Motor neuron (in vitro differentiated cells): ENCODE measurements around the gene TFF3. TPM values are rescaled to one million over a fixed set of nuclear protein-coding genes. Genes with fewer than 3 reads are reported as not detected.
A peak's percentile ranks its signal among the peaks of the same experiment; 100 is the strongest.

Experiments
- ATAC-seq, 8 experiments: fragments of 200-7000 bp; cut with Tn5 transposase; replicated peaks in 6 of 8; 2 replicates each; pipeline ENCODE4 v1.8.0; 2021; ENCODE audit warnings: mild to moderate bottlenecking in 8 of 8, moderate library complexity in 8 of 8
- H3K27ac ChIP-seq, 2 donors: fragments of 250-450 bp; sonication (Bioruptor Pico); 2 replicates each; pipeline ENCODE4 v1.9.0; 2021; ENCODE audit warnings: antibody characterized with exemption in 2 of 2, mild to moderate bottlenecking in 2 of 2, moderate library complexity in 1 of 2
- H3K4me1 ChIP-seq, 2 donors: fragments of 250-450 bp; sonication (Bioruptor Pico); replicated peaks in 1 of 2; 2 replicates each; pipeline ENCODE4 v1.6.1; 2021; ENCODE audit warnings: antibody characterized with exemption in 2 of 2, mild to moderate bottlenecking in 2 of 2, moderate library complexity in 1 of 2
- H3K4me3 ChIP-seq, 5 donors: fragments of 250-450 bp; sonication (Bioruptor Pico); 2 replicates each; pipeline ENCODE4 v1.9.0; 2021; ENCODE audit warnings: antibody characterized with exemption in 5 of 5, mild to moderate bottlenecking in 5 of 5, moderate library complexity in 4 of 5
- WGBS, 10 experiments: fragments of 450-650 bp; shearing (Covaris generic); methylation state at CpG; one replicate each; pipeline ENCODE4 v1.0.0; 2022; 5-methylcytosine and 5-hydroxymethylcytosine counted together
- in situ Hi-C, 9 experiments: fragments of 400-800 bp; cut with MboI; loops; one replicate each; pipeline ENCODE4 v1.15.0; 2021; ENCODE audit warnings: low sequenced_read_pairs in 9 of 9, low pct_unique_long_range_greater_than_20kb in 2 of 9; ENCODE audit not compliant: unreplicated experiment in 9 of 9
- total RNA-seq, 8 experiments: library from RNA; unstranded; fragments of 300-600 nt; gene quantifications; 2 replicates each; pipeline versions ENCODE4 v1.2.3 to v1.2.4, GENCODE V29; 2022

TFF3 gene
- total RNA-seq, 8 experiments from 2014 or later: 0.11 to 143 (median 0.63) TPM; not detected in 2

DNA sequence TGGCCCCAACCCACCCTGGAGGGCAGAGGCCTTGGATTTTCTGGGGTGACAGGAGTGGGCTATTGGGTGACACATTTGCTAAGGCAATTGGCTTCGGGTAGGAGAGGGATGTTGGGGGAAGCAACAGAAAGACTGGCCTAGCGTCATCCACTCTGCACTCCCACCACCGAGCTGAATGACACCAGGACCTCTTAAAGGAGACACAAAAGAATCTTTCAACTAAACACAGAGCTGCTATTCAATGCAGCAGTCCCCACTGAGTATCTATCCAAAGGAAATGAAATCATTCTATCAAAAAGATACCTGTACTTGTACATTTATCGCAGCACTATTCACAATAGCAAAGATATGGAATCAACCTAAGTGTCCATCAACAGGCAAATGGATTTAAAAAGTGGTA is 29.4 kb upstream of the TFF3 start:
- in situ Hi-C loops: no loop called here
- 51 to 100% (median 75%) methylated on average over 1 to 4 of the region's 4 CpGs; no CpG with 5 or more reads in 5 of the 10 experiments for WGBS, 10 experiments
- H3K27ac ChIP-seq: no peak overlapping the region
- ATAC-seq: no peak
- no peak overlapping the region for H3K4me3 ChIP-seq
- no peaks in the 10 kb centered on the region for H3K4me1 ChIP-seq

DNA sequence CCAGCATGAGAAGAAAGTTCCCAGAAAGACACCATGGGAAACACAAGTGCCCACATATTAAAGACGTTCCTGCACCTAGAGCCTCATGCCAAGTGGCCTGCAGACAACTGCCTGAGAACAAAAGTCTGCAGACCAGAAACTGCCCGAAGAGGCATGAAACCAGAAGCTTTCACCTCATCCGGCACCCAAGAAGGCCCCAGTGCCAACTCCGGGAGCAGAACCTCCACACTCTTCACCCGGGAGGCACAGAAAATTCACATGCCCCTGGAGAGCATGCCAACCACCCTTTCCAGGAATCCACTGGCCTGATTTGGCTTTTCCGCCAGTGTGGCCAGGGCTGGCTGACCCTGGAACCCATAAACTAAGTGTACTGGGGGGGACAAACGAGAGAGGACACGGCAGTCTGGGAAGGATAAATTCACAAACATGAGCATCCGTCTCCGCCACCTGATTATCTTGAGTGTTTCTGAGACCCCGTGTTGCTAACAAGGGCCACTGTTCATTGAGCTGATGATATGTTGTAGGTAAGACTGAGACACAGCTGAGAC is 28.8 kb upstream of the TFF3 start:
- in situ Hi-C loops: no loop called here
- H3K4me1 ChIP-seq: no peaks in the 10 kb centered on the region
- no peak for ATAC-seq
- 10 to 100% (median 83%) methylated on average over 1 to 10 of the region's 11 CpGs; no CpG with 5 or more reads in 4 of the 10 experiments for WGBS, 10 experiments
- no peak overlapping the region for H3K4me3 ChIP-seq
- no peak overlapping the region for H3K27ac ChIP-seq

DNA sequence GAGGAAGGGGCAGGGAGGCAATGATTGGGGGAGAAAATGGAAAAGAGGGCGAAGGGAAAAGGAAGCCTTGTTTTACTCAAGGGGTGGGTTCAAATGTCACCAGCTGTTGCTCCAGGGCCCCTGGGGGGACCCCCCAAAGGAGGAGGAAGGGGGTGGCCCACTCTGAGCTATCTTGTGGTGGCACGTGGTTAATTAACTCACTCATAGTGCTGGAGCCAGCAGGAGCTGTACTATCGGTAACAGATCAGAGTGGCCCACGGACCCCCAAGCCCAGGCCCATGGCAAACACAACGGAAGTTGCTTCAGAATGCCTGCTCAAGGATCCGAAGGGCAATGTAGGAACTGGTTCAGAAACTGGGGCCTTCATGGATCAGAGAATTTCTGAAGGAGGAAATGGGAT is 28.3 kb upstream of the TFF3 start:
- WGBS, 10 experiments: 34 to 82% (median 80%) methylated on average over 1 to 4 of the region's 6 CpGs; no CpG with 5 or more reads in 4 of the 10 experiments
- H3K4me3 ChIP-seq: no peak overlapping the region
- ATAC-seq: no peak
- H3K4me1 ChIP-seq: peaks cover 2 to 4% of the 10 kb centered on the region in 2 donors
- in situ Hi-C loops: no loop called here
- no peak overlapping the region for H3K27ac ChIP-seq

DNA sequence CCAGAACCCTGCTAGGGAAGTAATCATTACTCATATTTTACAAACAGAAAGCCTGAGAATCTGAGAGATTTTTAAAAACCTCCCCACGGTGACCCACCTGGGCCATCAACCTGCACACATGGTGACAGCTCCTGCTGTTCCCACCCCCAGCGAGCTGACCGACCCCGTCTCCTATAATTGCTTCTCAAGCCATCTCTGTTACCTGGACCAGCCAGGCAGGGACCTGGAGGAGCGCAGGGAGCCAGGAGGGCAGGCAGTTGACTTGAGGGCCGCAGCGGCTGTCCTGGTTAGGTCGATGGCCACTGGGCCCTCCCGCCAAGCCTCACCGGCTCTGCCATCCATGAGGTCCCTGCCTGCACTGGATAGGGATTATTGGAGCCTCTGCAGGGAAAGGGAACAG is 27.9 kb upstream of the TFF3 start:
- Histone ChIP-seq H3K27ac (no peak overlapping the region), H3K4me1 (peaks cover 4 to 9% of the 10 kb centered on the region in 2 donors), H3K4me3 (no peak overlapping the region)
- in situ Hi-C loops: no loop called here
- WGBS, 10 experiments: 16 to 90% (median 81%) methylated on average over 1 to 8 of the region's 10 CpGs; no CpG with 5 or more reads in 5 of the 10 experiments
- ATAC-seq: no peak

DNA sequence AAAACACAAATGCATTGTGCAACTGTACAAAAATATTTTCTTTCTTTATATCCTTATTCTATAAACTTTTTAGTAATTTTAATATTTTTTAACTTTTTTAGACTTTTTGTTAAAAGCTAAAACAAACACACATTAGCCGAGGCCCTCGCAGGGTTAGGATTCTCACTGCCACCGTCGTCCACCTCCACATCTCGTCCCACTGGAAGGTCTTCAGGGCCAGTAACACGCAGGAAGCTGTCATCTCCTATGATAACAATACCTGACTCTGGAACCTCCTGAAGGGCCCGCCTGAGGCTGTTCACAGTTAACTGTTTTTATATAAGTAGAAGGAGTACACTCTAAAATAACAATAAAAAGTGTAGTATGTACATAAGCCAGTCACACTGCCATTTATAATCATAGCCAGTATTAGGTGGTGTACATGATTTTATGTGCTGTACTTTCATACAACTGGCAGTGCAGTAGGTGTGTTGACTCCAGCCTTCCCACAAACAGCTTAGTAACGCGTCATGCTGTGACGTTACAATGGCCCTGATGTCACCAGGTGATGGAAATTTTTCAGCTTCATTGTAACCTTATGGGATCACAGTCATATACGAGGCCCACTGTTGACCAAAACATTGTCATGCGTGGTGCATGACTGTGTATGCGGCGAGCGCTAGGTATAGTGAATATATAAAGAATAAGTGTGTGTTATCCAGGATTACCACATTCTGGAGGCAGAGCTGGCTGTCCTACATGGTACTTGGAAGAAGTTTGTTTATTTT is 26.8 kb upstream of the TFF3 start:
- WGBS, 10 experiments: 30 to 100% (median 87%) methylated on average over 2 to 14 of the region's 15 CpGs; no CpG with 5 or more reads in 1 of the 10 experiments
- in situ Hi-C loops: no loop called here
- no peak for ATAC-seq
- Histone ChIP-seq H3K4me1 (peaks cover 4 to 13% of the 10 kb centered on the region in 2 donors), H3K4me3 (no peak overlapping the region), H3K27ac (no peak overlapping the region)

DNA sequence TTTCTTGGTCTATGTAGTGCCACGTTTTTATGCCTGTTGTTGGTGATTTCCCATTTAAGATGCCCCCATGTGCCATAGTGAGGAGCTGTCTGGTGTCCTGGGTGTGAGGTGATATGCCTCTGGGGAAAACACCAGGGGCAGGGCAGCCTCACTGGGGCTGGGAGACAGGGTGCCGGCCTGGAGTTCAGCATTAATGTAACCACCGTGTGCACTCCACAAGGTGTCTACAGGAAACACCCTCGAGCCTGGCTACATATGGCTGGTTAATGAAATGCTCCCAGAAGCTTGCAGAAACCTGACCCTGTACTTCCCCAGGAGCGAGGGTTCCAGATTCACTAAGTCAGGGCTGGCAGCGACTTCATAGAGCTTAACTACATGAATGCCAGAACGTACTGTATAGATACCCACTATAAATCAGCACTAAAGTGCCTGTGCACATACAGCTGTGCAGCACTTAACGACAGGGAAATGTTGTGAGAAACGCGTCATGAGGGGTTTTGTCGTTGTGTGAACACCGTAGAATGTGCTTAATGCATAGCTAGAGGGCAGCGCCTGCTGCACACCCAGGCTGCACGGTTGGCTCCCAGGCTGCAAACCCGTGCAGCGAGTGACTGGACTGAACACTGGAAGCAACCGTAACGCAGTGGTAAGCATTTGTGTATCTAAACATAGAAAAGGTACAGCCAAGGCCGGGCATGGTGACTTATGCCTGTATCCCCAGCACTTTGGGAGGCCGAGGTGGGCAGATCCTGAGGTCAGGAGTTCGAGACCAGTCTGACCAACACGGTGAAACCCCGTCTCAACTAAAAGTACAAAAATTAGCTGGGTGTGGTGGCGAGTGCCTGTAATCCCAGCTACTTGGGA is 25.2 kb upstream of the TFF3 start:
- 18 to 98% (median 64%) methylated on average over 2 to 18 of the region's 24 CpGs; no CpG with 5 or more reads in 2 of the 10 experiments for WGBS, 10 experiments
- in situ Hi-C loops: no loop called here
- peaks cover 4 to 18% of the 10 kb centered on the region in 2 donors for H3K4me1 ChIP-seq
- ATAC-seq: peak in 1 of 8 experiments; percentile 58
- H3K4me3 ChIP-seq: no peak overlapping the region
- H3K27ac ChIP-seq: no peak overlapping the region

DNA sequence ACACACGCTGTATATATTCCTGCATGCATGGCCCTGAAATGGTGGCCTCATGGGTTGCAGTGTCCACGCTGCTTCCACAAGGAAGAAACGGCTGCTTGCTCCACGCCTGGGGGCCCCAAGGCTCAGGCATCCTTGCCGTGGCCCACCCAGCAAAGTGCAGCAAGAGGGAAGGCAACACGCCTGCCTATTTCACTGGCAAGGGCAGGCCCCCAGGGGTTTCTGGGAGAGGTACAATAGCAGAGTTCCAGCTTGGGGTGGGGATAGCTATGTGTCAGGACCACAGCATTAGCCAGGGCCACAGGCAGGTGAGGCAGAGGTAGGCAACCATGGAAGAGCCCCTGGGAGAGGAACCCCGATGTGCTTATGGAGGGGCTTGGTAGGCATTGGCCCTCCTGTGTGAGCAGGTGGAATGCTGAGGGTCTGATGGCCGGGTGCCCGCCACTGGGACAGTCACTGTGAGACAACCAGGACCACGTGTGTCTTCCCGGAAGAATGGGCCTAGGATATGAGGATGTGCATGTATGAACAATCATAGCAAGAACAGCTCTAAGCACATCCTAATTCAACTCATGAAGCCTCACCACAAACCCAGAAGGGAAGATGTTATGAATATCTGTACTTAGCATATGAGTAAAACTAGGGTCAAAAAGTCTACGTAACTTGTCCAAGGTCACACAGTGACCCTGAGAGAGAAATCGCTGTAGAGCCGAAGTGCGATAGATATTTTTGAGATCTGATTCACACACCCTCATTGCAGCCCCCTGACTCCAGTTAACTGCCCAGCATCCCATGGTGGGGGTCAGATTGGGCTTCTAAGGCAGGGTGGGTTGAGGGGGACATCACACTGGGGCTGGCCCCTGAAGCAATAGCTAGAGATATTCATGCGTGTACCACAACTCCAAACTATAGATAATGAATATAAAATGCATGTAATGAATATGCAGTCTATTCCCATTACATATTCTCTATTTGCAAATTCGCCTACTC is 23.8 kb upstream of the TFF3 start:
- ATAC-seq: no peak
- in situ Hi-C loops: no loop called here
- Histone ChIP-seq H3K4me1 (peaks cover 4 to 18% of the 10 kb centered on the region in 2 donors), H3K27ac (peak overlapping the region in 1 of 2 donors; percentile 27), H3K4me3 (no peak overlapping the region)
- 30 to 100% (median 91%) methylated on average over 1 to 10 of the region's 17 CpGs; no CpG with 5 or more reads in 3 of the 10 experiments for WGBS, 10 experiments

DNA sequence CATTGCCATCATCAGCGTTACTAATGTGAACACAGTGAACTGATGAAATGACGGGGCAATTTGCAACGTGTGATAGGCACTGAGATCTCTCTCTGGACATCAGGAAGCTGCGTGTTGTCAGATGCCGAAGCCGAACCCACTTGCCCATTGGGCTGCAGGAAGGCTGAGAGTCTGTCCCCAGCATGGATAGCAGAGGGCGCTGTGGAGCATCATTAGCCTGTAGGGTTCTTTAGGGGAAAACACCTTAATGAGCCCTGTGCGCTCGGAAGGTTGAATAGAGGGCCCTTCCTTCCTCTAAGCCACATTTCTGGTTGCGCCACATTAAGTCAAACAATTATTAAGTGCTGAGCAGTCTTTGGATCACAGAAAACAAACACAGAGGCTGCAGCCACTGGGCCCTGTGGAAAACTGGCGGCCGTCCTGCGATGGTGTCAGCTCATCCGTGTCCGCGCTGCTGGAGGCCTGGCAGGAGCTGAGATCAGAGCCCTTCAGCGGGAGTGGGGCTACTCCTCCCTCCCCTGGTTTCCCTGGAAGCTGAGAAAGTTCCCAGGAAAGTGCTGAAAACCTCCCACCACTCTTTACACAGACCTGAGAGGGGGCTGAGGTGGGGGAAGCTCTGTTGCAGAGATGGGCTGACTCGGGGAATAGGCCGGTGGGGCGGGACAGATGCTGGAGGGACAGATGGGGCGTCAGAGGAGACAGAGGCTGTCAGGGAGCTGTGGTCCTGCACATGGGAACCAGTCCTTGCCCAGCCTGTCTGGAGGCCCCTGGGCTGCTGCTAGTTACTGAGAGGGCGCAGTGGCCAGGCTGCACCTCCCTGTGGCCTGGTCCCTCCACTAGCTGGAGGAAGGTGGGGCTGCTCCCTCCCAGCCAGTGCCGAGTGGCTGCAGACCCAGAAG is 22.9 kb upstream of the TFF3 start:
- peak; percentile 41 to 87 (median 84) for ATAC-seq
- Histone ChIP-seq H3K4me3 (no peak overlapping the region), H3K4me1 (peaks cover 4 to 18% of the 10 kb centered on the region in 2 donors), H3K27ac (peak overlapping the region in 1 of 2 donors; percentile 27)
- 0 to 68% (median 22%) methylated on average over 1 to 13 of the region's 23 CpGs; no CpG with 5 or more reads in 2 of the 10 experiments for WGBS, 10 experiments
- in situ Hi-C loops: no loop called here

DNA sequence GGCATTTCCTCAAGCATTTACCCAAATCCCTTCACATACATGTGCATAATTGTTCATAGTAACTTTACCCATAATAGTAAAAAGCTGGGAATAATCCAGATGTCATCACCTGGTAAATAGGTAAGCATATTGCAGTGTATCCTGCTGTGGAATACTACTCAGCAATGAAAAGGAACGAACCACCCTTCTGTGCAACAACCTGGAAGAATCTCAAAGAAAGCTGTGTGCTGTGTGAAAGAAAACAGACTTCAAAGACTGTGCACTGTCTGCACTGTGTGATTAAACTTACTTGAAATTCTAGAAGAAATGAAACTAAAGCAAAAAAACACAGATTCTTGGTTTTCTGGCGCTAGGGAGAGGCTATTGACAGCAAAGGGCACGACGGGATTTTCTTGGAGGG is 22.1 kb upstream of the TFF3 start:
- in situ Hi-C loops: no loop called here
- WGBS, 10 experiments: 33 to 100% (median 88%) methylated on average over 1 to 4 of the region's 4 CpGs; no CpG with 5 or more reads in 1 of the 10 experiments
- no peak for ATAC-seq
- H3K4me1 ChIP-seq: peaks cover 4 to 18% of the 10 kb centered on the region in 2 donors
- no peak overlapping the region for H3K27ac ChIP-seq
- H3K4me3 ChIP-seq: no peak overlapping the region

DNA sequence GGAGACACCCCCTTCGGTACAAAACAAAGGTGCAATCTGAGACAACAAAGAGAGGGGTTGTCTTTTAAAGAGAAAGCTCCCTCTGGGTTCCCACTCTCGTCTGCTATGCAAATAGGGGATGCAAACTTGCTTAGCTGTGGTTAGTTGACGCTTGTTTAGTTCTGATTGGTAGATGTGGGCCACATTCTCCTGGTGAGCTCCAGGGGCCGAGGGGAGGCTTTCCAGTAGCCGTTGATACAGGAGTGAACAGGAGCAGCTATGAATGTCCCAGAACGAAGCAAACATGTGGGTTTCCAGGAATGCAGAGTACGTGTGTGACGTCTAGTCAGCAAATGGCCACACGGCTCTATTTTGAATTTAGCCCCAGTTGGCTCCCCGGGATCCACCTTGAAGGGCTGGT is 20.8 kb upstream of the TFF3 start:
- H3K27ac ChIP-seq: no peak overlapping the region
- in situ Hi-C loops: no loop called here
- WGBS, 10 experiments: 0 to 50% (median 27%) methylated on average over 1 to 9 of the region's 10 CpGs
- H3K4me3 ChIP-seq: no peak overlapping the region
- peak in 2 of 8 experiments; percentile 29 to 64 for ATAC-seq
- peaks cover 4 to 18% of the 10 kb centered on the region in 2 donors for H3K4me1 ChIP-seq

DNA sequence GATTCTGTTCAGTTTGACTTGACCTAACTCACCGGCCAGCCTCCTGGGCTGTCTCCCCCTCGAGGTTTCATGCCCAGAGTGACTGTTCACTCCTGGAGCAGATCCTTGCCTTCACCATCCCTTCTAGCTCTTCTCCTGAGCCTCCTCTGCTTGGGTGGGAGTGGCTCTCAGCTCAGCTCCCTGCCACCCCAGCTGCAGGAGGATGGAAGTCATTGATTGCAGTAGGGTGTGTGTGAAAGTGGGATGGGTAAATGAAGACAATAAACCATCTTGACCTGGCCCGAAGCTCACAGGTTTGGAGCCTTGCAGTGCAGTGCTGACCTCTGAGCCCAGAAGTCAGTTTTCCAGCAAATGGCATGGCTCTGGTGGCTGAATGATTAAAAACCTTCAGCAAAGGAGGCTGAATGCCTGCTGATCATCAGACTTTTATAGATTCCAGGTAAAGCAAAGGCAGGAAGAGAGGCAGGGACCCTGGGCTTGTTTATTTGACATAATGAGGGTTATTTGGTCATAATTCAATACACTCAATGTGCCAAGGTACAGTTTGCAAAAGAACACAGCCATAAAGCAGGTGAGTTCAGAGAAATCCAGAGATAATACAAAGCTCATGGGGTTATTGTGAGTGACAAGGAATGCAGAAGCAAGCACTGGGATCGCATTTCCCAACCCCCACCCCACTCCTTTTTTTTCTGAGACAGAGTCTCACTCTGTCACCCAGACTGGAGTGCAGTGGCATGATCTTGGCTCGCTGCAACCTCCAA is 17.5 kb upstream of the TFF3 start:
- H3K4me3 ChIP-seq: no peak overlapping the region
- H3K27ac ChIP-seq: no peak overlapping the region
- in situ Hi-C loops: no loop called here
- no peak for ATAC-seq
- WGBS, 10 experiments: 0 to 100% (median 67%) methylated on average over 1 to 4 of the region's 5 CpGs; no CpG with 5 or more reads in 1 of the 10 experiments
- H3K4me1 ChIP-seq: peaks cover 0 to 7% of the 10 kb centered on the region in 2 donors
